HepG2 (cell line): ENCODE results near the gene MTCL1.

Experiments
- CTCF ChIP-seq: sonication (generic); formaldehyde crosslinking; IDR thresholded peaks from 2 replicates; pipeline ENCODE4 v1.5.0; 2020; ENCODE audit warnings: mild to moderate bottlenecking, missing genetic modification reagents, moderate library complexity
- ELF4 ChIP-seq: sonication (generic); formaldehyde crosslinking; IDR thresholded peaks from 2 replicates; pipeline ENCODE4 v1.5.0; 2020; ENCODE audit warnings: missing genetic modification reagents, mild to moderate bottlenecking, moderate library complexity, borderline replicate concordance
- HDAC2 ChIP-seq: sonication (generic); formaldehyde crosslinking; IDR thresholded peaks from 2 replicates; pipeline ENCODE4 v1.4.0; 2020; ENCODE audit warnings: missing genetic modification reagents
- TEAD3 ChIP-seq: optimal IDR thresholded peaks from 2 replicates; pipeline ENCODE3; 2016; ENCODE audit warnings: borderline replicate concordance

GRCh38 chr18:8811115-8811514 lies 105.8 kb downstream of the MTCL1 start:
- TF ChIP-seq ELF4 (CRISPR knock-in tag): no peak
- TF ChIP-seq HDAC2 (CRISPR knock-in tag): no peak
- no peak for TF ChIP-seq CTCF (CRISPR knock-in tag)
- TF ChIP-seq TEAD3: no peak
